HepG2 (cell line): Measurements from ENCODE around the gene GGACT. TPM values are rescaled to one million over a fixed set of nuclear protein-coding genes. Genes with fewer than 3 reads are reported as not detected.

Experiments used
- ATAC-seq: fragments of 200-7000 bp; cut with Tn5 transposase; 3 replicates; pipeline ENCODE4 v1.9.1; 2020; ENCODE audit warnings: mild to moderate bottlenecking, moderate library complexity
- BruUV-seq: library from RNA; stranded (reverse); fragments of 400-500 nt; replicated peaks from 2 replicates; lab custom pipeline; 2021; lab: Mats Ljungman, UMichigan
- CTCF ChIA-PET: fragments of 300-600 bp; formaldehyde crosslinking; extraction: SDS; loops from one replicate; lab custom pipeline; 2021; ENCODE audit warnings: low total read pairs, inconsistent platforms, low intra/inter-chr PET ratio; lab: Yijun Ruan, JAX
- POLR2A ChIA-PET: fragments of 350-600 bp; sonication (Branson Sonifier 250); formaldehyde crosslinking; loops from one replicate; lab custom pipeline; 2020; ENCODE audit warnings: antibody characterized with exemption, inconsistent platforms; lab: Yijun Ruan, JAX
- DNase-seq: peaks from one replicate; pipeline ENCODE4 v3.0.0-alpha.2; 2015; ENCODE audit warnings: low spot score
- FAIRE-seq: peaks from 3 replicates; lab custom pipeline; 2011; peaks lifted over from hg19 to GRCh38; lab: Jason Lieb, UNC
- H2AFZ ChIP-seq: one replicate; pipeline ENCODE4 v1.6.1; 2011; ENCODE audit warnings: low read length, inconsistent platforms
- H3K27ac ChIP-seq: fragments of 300-600 bp; 3 replicates; pipeline ENCODE4 v1.8.0; 2011; ENCODE audit warnings: mixed run types, mild to moderate bottlenecking, mixed read lengths, low read length, inconsistent platforms; ENCODE audit not compliant: insufficient read depth; ENCODE audit errors: extremely low read length
- H3K27me3 ChIP-seq, 2 experiments: fragments of 200-600 bp in 1 of 2; 2 replicates in 1 of 2; 3 replicates in 1 of 2; pipeline versions ENCODE4 v1.6.0 to v1.8.0; 2011; ENCODE audit warnings: low read length in 2 of 2, mild to moderate bottlenecking in 2 of 2, moderate library complexity in 2 of 2, inconsistent platforms in 1 of 2; ENCODE audit not compliant: insufficient read depth in 2 of 2, control insufficient read depth in 1 of 2
- H3K36me3 ChIP-seq, 2 experiments: fragments of 200-600 bp in 1 of 2; replicated peaks in 1 of 2; 2 replicates in 1 of 2; 3 replicates in 1 of 2; pipeline versions ENCODE4 v1.5.1 to v1.8.0; 2011; ENCODE audit warnings: low read length in 2 of 2, inconsistent platforms in 1 of 2; ENCODE audit not compliant: insufficient read depth in 2 of 2, control insufficient read depth in 1 of 2
- H3K4me1 ChIP-seq: 2 replicates; pipeline ENCODE4 v1.5.1; 2012; ENCODE audit warnings: low read length, inconsistent platforms; ENCODE audit not compliant: insufficient read depth
- H3K4me2 ChIP-seq: 2 replicates; pipeline ENCODE4 v1.6.0; 2011; ENCODE audit warnings: low read depth, low read length, inconsistent platforms
- H3K4me3 ChIP-seq, 3 experiments: fragments of 200-600 bp in 1 of 3; sonication (generic), shearing (Covaris generic) in 1 of 3; replicated peaks in 1 of 3; 2 replicates each; pipeline ENCODE4 v1.5.1; 2011 to 2016; ENCODE audit warnings: low read length in 3 of 3, inconsistent platforms in 2 of 3, low read depth in 2 of 3, mild to moderate bottlenecking in 2 of 3, control low read depth in 1 of 3, mixed read lengths in 1 of 3; ENCODE audit not compliant: insufficient read depth in 1 of 3
- H3K79me2 ChIP-seq: one replicate; pipeline ENCODE4 v1.6.1; 2011; ENCODE audit warnings: low read length, inconsistent platforms; ENCODE audit not compliant: insufficient read depth
- H3K9ac ChIP-seq: 2 replicates; pipeline ENCODE4 v1.6.0; 2011; ENCODE audit warnings: mild to moderate bottlenecking, low read depth, low read length, inconsistent platforms; ENCODE audit not compliant: insufficient read depth
- H3K9me3 ChIP-seq: 2 replicates; pipeline ENCODE4 v1.5.1; 2012; ENCODE audit warnings: mild to moderate bottlenecking, low read length
- H4K20me1 ChIP-seq: 2 replicates; pipeline ENCODE4 v1.6.0; 2011; ENCODE audit warnings: inconsistent platforms, mild to moderate bottlenecking, low read length, moderate library complexity; ENCODE audit not compliant: insufficient read depth
- ATF7-NPFF ChIP-seq: sonication (generic); formaldehyde crosslinking; IDR thresholded peaks from 2 replicates; pipeline ENCODE4 v1.8.1; 2023; ENCODE audit warnings: mild to moderate bottlenecking, low read depth, missing genetic modification reagents, moderate library complexity
- GPN1 ChIP-seq: sonication (generic); formaldehyde crosslinking; IDR thresholded peaks from 2 replicates; pipeline ENCODE4 v1.5.1; 2020; ENCODE audit warnings: missing genetic modification reagents, borderline replicate concordance
- HNRNPL ChIP-seq: fragments of 200-400 bp; formaldehyde crosslinking; IDR thresholded peaks from 2 replicates; pipeline ENCODE4 v1.6.1; 2017; ENCODE audit warnings: mild to moderate bottlenecking, low read depth, low read length
- KDM1A ChIP-seq: IDR thresholded peaks from 2 replicates; pipeline ENCODE4 v1.6.1; 2016; ENCODE audit warnings: missing compliant biosample characterization
- NFIB ChIP-seq: sonication (generic); formaldehyde crosslinking; IDR thresholded peaks from 2 replicates; pipeline ENCODE4 v1.9.0; 2021; ENCODE audit warnings: missing genetic modification reagents, mild to moderate bottlenecking, borderline replicate concordance
- NFKB2 ChIP-seq: sonication (generic); formaldehyde crosslinking; IDR thresholded peaks from 2 replicates; pipeline ENCODE4 v1.4.0; 2020; ENCODE audit warnings: missing genetic modification reagents, borderline replicate concordance
- NFYB ChIP-seq: sonication (generic); formaldehyde crosslinking; IDR thresholded peaks from 2 replicates; pipeline ENCODE4 v1.4.0; 2020; ENCODE audit warnings: missing genetic modification reagents
- SALL1 ChIP-seq: sonication (generic); formaldehyde crosslinking; IDR thresholded peaks from 2 replicates; pipeline ENCODE4 v1.8.0; 2022; ENCODE audit warnings: mild to moderate bottlenecking, missing genetic modification reagents
- SETDB1 ChIP-seq: sonication (generic); formaldehyde crosslinking; IDR thresholded peaks from 2 replicates; pipeline ENCODE4 v1.5.1; 2020; ENCODE audit warnings: missing genetic modification reagents, mild to moderate bottlenecking, borderline replicate concordance
- SP140L ChIP-seq: sonication (generic); formaldehyde crosslinking; IDR thresholded peaks from 2 replicates; pipeline ENCODE4 v1.4.0; 2020; ENCODE audit warnings: missing genetic modification reagents, borderline replicate concordance
- SP4 ChIP-seq: sonication (generic); formaldehyde crosslinking; IDR thresholded peaks from 2 replicates; pipeline ENCODE4 v1.8.1; 2023; ENCODE audit warnings: mild to moderate bottlenecking, missing genetic modification reagents
- SRF ChIP-seq: IDR thresholded peaks from 2 replicates; pipeline ENCODE4 v1.6.1; 2011; ENCODE audit warnings: mild to moderate bottlenecking, low read depth, low read length, moderate library complexity
- TARDBP ChIP-seq: sonication (generic); formaldehyde crosslinking; IDR thresholded peaks from 2 replicates; pipeline ENCODE4 v1.8.0; 2022; ENCODE audit warnings: mild to moderate bottlenecking, missing genetic modification reagents
- TMF1 ChIP-seq: sonication (generic); formaldehyde crosslinking; IDR thresholded peaks from 2 replicates; pipeline ENCODE4 v1.8.1; 2022; ENCODE audit warnings: low read depth, missing genetic modification reagents
- ZMYM3 ChIP-seq: sonication (generic); formaldehyde crosslinking; IDR thresholded peaks from 2 replicates; pipeline ENCODE4 v1.5.1; 2020; ENCODE audit warnings: mild to moderate bottlenecking, missing genetic modification reagents
- ZSCAN30 ChIP-seq: sonication (generic); formaldehyde crosslinking; IDR thresholded peaks from 2 replicates; pipeline ENCODE4 v1.5.0; 2020; ENCODE audit warnings: mild to moderate bottlenecking, missing genetic modification reagents
- WGBS: methylation state at CpG from one replicate; pipeline ENCODE4 v1.1.6; 2017; ENCODE audit warnings: low lambda C conversion rate; 5-methylcytosine and 5-hydroxymethylcytosine counted together
- in situ Hi-C: cut with HindIII; loops from 2 replicates; pipeline ENCODE4 v1.10.0; 2017; ENCODE audit warnings: low pct_unique_long_range_greater_than_20kb; ENCODE audit not compliant: extremely low pct_ligation_motif_present
- intact Hi-C: fragments of 100-400 bp; cut with micrococcal nuclease; formaldehyde crosslinking; loops from one replicate; pipeline ENCODE4 v1.10.0; 2022; ENCODE audit not compliant: unreplicated experiment
- polyA plus RNA-seq, 8 experiments: library from polyadenylated mRNA; depleted of rRNA in 3 of 8; stranded (reverse) in 7 of 8; unstranded in 1 of 8; fragments of >200 nt; fragmentation: Illumina TruSeq in 4 of 8; extraction: Trizol in 4 of 8; gene quantifications; 2 replicates each; pipeline versions ENCODE4 v1.2.1 to v1.2.3, GENCODE V29; 2011 to 2016; ENCODE audit warnings: low read depth in 4 of 8, missing spikeins in 1 of 8, mixed read lengths in 1 of 8; ENCODE audit not compliant: insufficient read depth in 1 of 8
- total RNA-seq, 5 experiments: library from RNA; depleted of rRNA; stranded (reverse); fragments of >200 nt; fragmentation: Illumina TruSeq; extraction: Trizol; gene quantifications; 2 replicates each; pipeline ENCODE4 v1.2.3, GENCODE V29; 2016; ENCODE audit warnings: low read depth in 1 of 5
- TF ChIP-seq, protein P1 (sequence below), 2 experiments: sonication (generic) in 1 of 2; formaldehyde crosslinking in 1 of 2; IDR thresholded peaks; 2 replicates each; pipeline versions ENCODE4 v1.4.0 to v1.6.1; 2016 to 2020; ENCODE audit warnings: borderline replicate concordance in 1 of 2, low read depth in 1 of 2, mild to moderate bottlenecking in 1 of 2, missing genetic modification reagents in 1 of 2
- TF ChIP-seq, protein P2 (sequence below): sonication (generic); formaldehyde crosslinking; IDR thresholded peaks from 2 replicates; pipeline ENCODE4 v1.4.0; 2020; ENCODE audit warnings: missing genetic modification reagents

The GGACT gene
- total and polyA plus RNA-seq, 2 of the 13 experiments (the other 11 are each of a cell fraction or from before 2014, with no cell fraction given), result 1.7 to 1.9 TPM

DNA sequence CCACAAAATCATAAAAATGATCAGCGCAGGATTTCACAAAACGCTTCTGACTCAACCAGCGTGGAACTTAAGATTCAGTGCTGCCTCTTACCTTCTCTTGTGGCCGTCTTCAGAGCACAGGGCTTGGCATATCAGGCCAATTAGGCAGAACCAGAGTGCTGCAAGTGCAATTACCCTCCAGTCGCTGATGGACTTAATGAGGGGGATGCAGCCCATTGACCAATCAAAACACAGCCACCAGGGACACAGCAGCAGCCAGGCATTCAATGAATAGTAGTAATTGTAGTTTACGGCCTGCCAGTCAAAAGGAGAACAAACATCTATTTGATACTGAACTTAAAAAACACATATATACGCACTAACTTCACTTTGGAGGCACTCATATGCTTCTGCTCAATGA, 47.9 kb upstream of the GGACT start:
- ATAC-seq (no peak), DNase-seq (no peak), FAIRE-seq (no peak)
- H3K4me1 ChIP-seq, result no peaks in the 10 kb centered on the region
- intact Hi-C loops, result no loop called here
- no peaks in the 10 kb centered on the region for H3K9me3 ChIP-seq
- no peak overlapping the region for H3K27ac ChIP-seq
- no peaks in the 10 kb centered on the region for H3K79me2 ChIP-seq
- H4K20me1 ChIP-seq, result no peaks in the 10 kb centered on the region
- TF ChIP-seq NFIB (CRISPR knock-in tag) (no peak), ATF7-NPFF (CRISPR knock-in tag) (no peak), KDM1A (CRISPR knock-in tag) (no peak), SETDB1 (CRISPR knock-in tag) (no peak), NFKB2 (CRISPR knock-in tag) (no peak), ZMYM3 (CRISPR knock-in tag) (no peak), SP4 (CRISPR knock-in tag) (no peak), TMF1 (CRISPR knock-in tag) (no peak), SRF (no peak), HNRNPL (no peak), ZSCAN30 (CRISPR knock-in tag) (no peak), TARDBP (no peak), NFYB (CRISPR knock-in tag) (no peak), SALL1 (CRISPR knock-in tag) (no peak), GPN1 (CRISPR knock-in tag) (no peak), SP140L (CRISPR knock-in tag) (no peak)
- TF ChIP-seq, protein P1, sequence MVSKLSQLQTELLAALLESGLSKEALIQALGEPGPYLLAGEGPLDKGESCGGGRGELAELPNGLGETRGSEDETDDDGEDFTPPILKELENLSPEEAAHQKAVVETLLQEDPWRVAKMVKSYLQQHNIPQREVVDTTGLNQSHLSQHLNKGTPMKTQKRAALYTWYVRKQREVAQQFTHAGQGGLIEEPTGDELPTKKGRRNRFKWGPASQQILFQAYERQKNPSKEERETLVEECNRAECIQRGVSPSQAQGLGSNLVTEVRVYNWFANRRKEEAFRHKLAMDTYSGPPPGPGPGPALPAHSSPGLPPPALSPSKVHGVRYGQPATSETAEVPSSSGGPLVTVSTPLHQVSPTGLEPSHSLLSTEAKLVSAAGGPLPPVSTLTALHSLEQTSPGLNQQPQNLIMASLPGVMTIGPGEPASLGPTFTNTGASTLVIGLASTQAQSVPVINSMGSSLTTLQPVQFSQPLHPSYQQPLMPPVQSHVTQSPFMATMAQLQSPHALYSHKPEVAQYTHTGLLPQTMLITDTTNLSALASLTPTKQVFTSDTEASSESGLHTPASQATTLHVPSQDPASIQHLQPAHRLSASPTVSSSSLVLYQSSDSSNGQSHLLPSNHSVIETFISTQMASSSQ (IDR thresholded peaks at IDR 0.05; ENCODE audit: low read depth), result no peak
- TF ChIP-seq, protein P1 (CRISPR knock-in tag; IDR thresholded peaks at IDR 0.05; ENCODE audit: borderline replicate concordance), result no peak
- TF ChIP-seq, protein P2, sequence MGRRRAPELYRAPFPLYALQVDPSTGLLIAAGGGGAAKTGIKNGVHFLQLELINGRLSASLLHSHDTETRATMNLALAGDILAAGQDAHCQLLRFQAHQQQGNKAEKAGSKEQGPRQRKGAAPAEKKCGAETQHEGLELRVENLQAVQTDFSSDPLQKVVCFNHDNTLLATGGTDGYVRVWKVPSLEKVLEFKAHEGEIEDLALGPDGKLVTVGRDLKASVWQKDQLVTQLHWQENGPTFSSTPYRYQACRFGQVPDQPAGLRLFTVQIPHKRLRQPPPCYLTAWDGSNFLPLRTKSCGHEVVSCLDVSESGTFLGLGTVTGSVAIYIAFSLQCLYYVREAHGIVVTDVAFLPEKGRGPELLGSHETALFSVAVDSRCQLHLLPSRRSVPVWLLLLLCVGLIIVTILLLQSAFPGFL (CRISPR knock-in tag), result no peak
- ChIA-PET CTCF (no interaction called here), POLR2A (no interaction called here)
- no peak overlapping the region for H3K4me3 ChIP-seq
- no peaks in the 10 kb centered on the region for H3K27me3 ChIP-seq
- no peak overlapping the region for H3K9ac ChIP-seq
- peaks cover 20 to 53% of the 10 kb centered on the region in 2 experiments for H3K36me3 ChIP-seq
- H2AFZ ChIP-seq, result no peak overlapping the region
- no TSS peak for BruUV-seq
- H3K4me2 ChIP-seq, result no peak overlapping the region
- in situ Hi-C loops, result no loop called here
- over 99% methylated on average over 7 of the region's 7 CpGs for WGBS
